ENCODE measurements around the gene JAKMIP1.

JAKMIP1 gene

GRCh38 chr4:6165766-6166165 is 34.6 kb downstream of the JAKMIP1 start:
- Histone ChIP-seq H3K4me3 (ENCODE audit: insufficient read depth, low read depth, low read length, poor library complexity, severe bottlenecking) (no peak overlapping the region), H3K27me3 (replicated peaks; ENCODE audit: control insufficient read depth, insufficient read depth, low read length, poor library complexity, severe bottlenecking) (no peaks in the 10 kb centered on the region), H3K36me3 (ENCODE audit: control insufficient read depth, insufficient read depth, low read length) (no peaks in the 10 kb centered on the region), H3K9me3 (ENCODE audit: control insufficient read depth, low read length) (no peaks in the 10 kb centered on the region), H3K4me1 (ENCODE audit: control insufficient read depth, insufficient read depth, low read length, poor library complexity, severe bottlenecking) (no peaks in the 10 kb centered on the region), H3K27ac (ENCODE audit: insufficient read depth, low read length, poor library complexity, severe bottlenecking) (no peak overlapping the region)
- no peak for DNase-seq

- no peak overlapping the region for H3K4me3 ChIP-seq (ENCODE audit: insufficient read depth, low read depth, low read length, poor library complexity, severe bottlenecking)
- DNase-seq, result no peak
- H3K27ac ChIP-seq (ENCODE audit: insufficient read depth, low read length, poor library complexity, severe bottlenecking), result no peak overlapping the region
- H3K9me3 ChIP-seq (ENCODE audit: control insufficient read depth, low read length), result no peaks in the 10 kb centered on the region
- no peaks in the 10 kb centered on the region for H3K27me3 ChIP-seq (replicated peaks; ENCODE audit: control insufficient read depth, insufficient read depth, low read length, poor library complexity, severe bottlenecking)
- no peaks in the 10 kb centered on the region for H3K4me1 ChIP-seq (ENCODE audit: control insufficient read depth, insufficient read depth, low read length, poor library complexity, severe bottlenecking)
- no peaks in the 10 kb centered on the region for H3K36me3 ChIP-seq (ENCODE audit: control insufficient read depth, insufficient read depth, low read length)
Observed at GRCh38 chr4:6162885-6163284, 37.5 kb downstream of the JAKMIP1 start.

DNA sequence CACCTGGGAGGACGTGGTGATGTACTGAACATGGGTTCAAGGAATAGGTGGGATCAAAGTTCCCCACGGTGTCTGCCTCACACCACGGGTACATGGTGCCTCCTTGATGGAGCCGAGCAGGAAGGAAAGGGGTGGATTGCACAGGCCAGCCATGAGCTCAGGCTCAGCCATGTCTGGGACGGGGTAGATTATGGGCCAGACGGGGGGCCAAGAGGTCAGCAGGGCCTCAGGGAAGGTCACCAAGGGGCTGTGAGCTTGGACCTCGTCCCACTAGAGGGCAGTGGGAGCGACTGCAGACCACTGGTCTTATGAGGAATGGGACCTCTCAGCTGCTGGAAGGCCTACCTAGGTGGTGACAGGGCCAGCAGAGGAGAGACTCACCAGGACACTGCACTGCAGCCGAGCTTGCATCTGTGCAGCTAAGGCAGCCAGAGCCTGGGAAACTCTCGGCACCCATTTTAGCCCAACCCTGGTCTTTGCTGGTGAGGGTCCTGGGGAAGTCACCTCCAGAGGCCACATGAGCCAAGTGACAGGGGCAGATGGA is 38.4 kb downstream of the JAKMIP1 start:
- H3K4me1 ChIP-seq (ENCODE audit: control insufficient read depth, insufficient read depth, low read length, poor library complexity, severe bottlenecking), result no peaks in the 10 kb centered on the region
- H3K4me3 ChIP-seq (ENCODE audit: insufficient read depth, low read depth, low read length, poor library complexity, severe bottlenecking), result no peak overlapping the region
- no peak overlapping the region for H3K27ac ChIP-seq (ENCODE audit: insufficient read depth, low read length, poor library complexity, severe bottlenecking)
- no peak for DNase-seq
- H3K9me3 ChIP-seq (ENCODE audit: control insufficient read depth, low read length), result no peaks in the 10 kb centered on the region
- no peaks in the 10 kb centered on the region for H3K36me3 ChIP-seq (ENCODE audit: control insufficient read depth, insufficient read depth, low read length)
- no peaks in the 10 kb centered on the region for H3K27me3 ChIP-seq (replicated peaks; ENCODE audit: control insufficient read depth, insufficient read depth, low read length, poor library complexity, severe bottlenecking)

DNA sequence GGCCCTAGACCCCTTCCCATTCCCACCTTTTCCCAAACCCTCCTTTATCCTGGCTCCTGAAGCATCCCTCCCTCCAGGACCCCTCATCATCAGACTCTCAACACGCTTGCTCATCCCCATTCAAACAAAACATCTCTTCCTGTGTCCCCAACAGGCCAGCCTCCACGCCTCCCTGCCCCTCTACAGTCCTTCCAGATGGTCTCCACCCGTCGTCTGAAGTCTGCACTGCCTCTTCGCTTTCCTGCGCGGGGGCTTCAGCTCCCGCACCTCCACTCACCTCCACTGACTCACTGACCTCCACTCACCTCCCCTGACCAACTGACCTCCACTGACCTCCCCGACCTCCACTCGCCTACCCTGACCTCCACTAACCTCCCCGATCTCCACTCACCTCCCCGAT is 39.8 kb downstream of the JAKMIP1 start:
- Histone ChIP-seq H3K4me1 (ENCODE audit: control insufficient read depth, insufficient read depth, low read length, poor library complexity, severe bottlenecking) (no peaks in the 10 kb centered on the region), H3K27me3 (replicated peaks; ENCODE audit: control insufficient read depth, insufficient read depth, low read length, poor library complexity, severe bottlenecking) (no peaks in the 10 kb centered on the region)

DNA sequence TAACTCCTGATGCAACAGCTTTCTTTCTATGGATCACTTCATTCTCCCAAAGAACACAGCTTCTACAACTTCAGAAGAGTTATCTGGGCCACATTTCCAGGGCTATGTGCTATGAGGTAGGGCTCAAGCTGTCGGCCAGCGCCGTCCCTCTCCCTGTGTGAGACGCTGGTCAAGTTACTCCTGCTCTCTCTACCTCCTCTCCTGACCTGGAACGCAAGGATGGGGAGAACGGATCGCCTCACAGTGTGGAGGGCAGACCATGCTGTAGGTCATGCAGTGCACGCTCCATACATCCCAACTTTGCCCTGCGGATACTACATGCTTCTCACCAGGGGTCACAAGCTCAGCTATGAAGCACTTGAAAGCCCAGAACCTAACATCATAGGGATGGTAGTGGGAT is 42.4 kb downstream of the JAKMIP1 start:
- Histone ChIP-seq H3K4me1 (ENCODE audit: control insufficient read depth, insufficient read depth, low read length, poor library complexity, severe bottlenecking) (peaks cover 6% of the 10 kb centered on the region), H3K9me3 (ENCODE audit: control insufficient read depth, low read length) (no peaks in the 10 kb centered on the region), H3K4me3 (ENCODE audit: insufficient read depth, low read depth, low read length, poor library complexity, severe bottlenecking) (no peak overlapping the region), H3K27me3 (replicated peaks; ENCODE audit: control insufficient read depth, insufficient read depth, low read length, poor library complexity, severe bottlenecking) (no peaks in the 10 kb centered on the region), H3K36me3 (ENCODE audit: control insufficient read depth, insufficient read depth, low read length) (no peaks in the 10 kb centered on the region), H3K27ac (ENCODE audit: insufficient read depth, low read length, poor library complexity, severe bottlenecking) (no peak overlapping the region)
- no peak for DNase-seq

More for the DNA sequence above, 39.8 kb downstream of the JAKMIP1 start:
- no peak overlapping the region for H3K27ac ChIP-seq (ENCODE audit: insufficient read depth, low read length, poor library complexity, severe bottlenecking)
- H3K4me3 ChIP-seq (ENCODE audit: insufficient read depth, low read depth, low read length, poor library complexity, severe bottlenecking), result no peak overlapping the region
- no peaks in the 10 kb centered on the region for H3K9me3 ChIP-seq (ENCODE audit: control insufficient read depth, low read length)
- DNase-seq, result no peak
- no peaks in the 10 kb centered on the region for H3K36me3 ChIP-seq (ENCODE audit: control insufficient read depth, insufficient read depth, low read length)

DNA sequence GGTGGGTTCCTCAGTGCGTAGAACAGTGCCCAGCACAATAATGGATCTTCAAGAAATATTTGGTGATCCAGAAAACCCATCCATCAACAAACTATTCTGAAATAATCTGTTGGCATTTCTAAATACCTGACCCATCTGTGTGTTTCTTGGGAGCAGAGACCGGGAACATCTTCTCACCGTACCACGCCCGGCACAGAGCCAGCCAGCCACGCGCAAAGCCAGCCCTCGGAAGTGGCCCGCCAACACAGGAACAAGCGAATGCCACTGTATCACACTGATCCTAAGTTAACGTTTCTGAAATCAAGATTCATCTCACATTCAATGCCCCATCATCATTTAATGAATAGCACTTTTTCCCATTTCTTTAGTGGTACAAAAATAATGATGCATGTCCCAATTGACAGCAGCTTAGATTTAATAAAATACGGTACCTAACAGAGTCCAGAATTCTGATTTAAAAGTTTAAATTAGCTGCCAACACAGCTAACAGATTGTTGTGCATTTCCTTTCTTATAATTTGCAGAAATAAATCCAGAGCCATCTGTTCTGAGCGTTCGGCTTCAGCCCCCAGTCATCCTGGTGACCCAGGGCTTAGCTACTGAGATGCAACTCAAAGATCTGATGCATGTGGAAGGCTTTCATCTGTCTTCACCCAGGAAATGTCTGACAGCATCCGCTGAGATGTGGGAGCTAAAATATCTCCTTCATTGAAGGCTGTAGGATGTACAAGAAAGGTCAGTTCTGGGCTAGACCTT is 44.2 kb downstream of the JAKMIP1 start:
- Histone ChIP-seq H3K27me3 (replicated peaks; ENCODE audit: control insufficient read depth, insufficient read depth, low read length, poor library complexity, severe bottlenecking) (no peaks in the 10 kb centered on the region), H3K9me3 (ENCODE audit: control insufficient read depth, low read length) (no peaks in the 10 kb centered on the region), H3K27ac (ENCODE audit: insufficient read depth, low read length, poor library complexity, severe bottlenecking) (no peak overlapping the region), H3K4me3 (ENCODE audit: insufficient read depth, low read depth, low read length, poor library complexity, severe bottlenecking) (no peak overlapping the region), H3K4me1 (ENCODE audit: control insufficient read depth, insufficient read depth, low read length, poor library complexity, severe bottlenecking) (peaks cover 14% of the 10 kb centered on the region), H3K36me3 (ENCODE audit: control insufficient read depth, insufficient read depth, low read length) (no peaks in the 10 kb centered on the region)
- no peak for DNase-seq

DNA sequence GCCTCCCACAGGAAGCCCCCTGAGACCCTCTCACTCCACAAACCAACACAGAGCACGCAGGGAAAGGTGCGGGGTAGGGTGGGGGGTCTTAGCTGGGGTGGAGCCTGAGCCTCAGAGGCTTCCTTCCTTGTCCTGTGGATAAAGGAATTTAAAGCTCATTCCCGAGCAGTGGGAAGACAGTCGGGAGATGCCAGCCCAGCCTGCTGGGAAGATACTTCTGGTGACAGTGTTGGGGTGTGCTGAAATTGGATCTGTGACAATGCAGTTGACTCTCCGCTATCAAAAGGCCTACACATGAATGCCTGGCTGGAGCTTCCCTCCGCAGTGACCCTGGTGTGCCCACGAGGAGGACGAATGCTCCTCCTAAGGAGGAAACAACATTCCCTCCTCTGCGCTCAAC is 45.5 kb downstream of the JAKMIP1 start:
- H3K27ac ChIP-seq (ENCODE audit: insufficient read depth, low read length, poor library complexity, severe bottlenecking), result no peak overlapping the region
- H3K9me3 ChIP-seq (ENCODE audit: control insufficient read depth, low read length), result no peaks in the 10 kb centered on the region
- H3K4me3 ChIP-seq (ENCODE audit: insufficient read depth, low read depth, low read length, poor library complexity, severe bottlenecking), result no peak overlapping the region
- no peaks in the 10 kb centered on the region for H3K36me3 ChIP-seq (ENCODE audit: control insufficient read depth, insufficient read depth, low read length)
- peaks cover 14% of the 10 kb centered on the region for H3K4me1 ChIP-seq (ENCODE audit: control insufficient read depth, insufficient read depth, low read length, poor library complexity, severe bottlenecking)
- H3K27me3 ChIP-seq (replicated peaks; ENCODE audit: control insufficient read depth, insufficient read depth, low read length, poor library complexity, severe bottlenecking), result no peaks in the 10 kb centered on the region
- no peak for DNase-seq

- Histone ChIP-seq H3K4me1 (ENCODE audit: control insufficient read depth, insufficient read depth, low read length, poor library complexity, severe bottlenecking) (peaks cover 14% of the 10 kb centered on the region), H3K27ac (ENCODE audit: insufficient read depth, low read length, poor library complexity, severe bottlenecking) (no peak overlapping the region), H3K4me3 (ENCODE audit: insufficient read depth, low read depth, low read length, poor library complexity, severe bottlenecking) (no peak overlapping the region), H3K9me3 (ENCODE audit: control insufficient read depth, low read length) (no peaks in the 10 kb centered on the region), H3K27me3 (replicated peaks; ENCODE audit: control insufficient read depth, insufficient read depth, low read length, poor library complexity, severe bottlenecking) (no peaks in the 10 kb centered on the region), H3K36me3 (ENCODE audit: control insufficient read depth, insufficient read depth, low read length) (no peaks in the 10 kb centered on the region)
- DNase-seq, result no peak
Observed at GRCh38 chr4:6153874-6154273, 46.5 kb downstream of the JAKMIP1 start.

DNA sequence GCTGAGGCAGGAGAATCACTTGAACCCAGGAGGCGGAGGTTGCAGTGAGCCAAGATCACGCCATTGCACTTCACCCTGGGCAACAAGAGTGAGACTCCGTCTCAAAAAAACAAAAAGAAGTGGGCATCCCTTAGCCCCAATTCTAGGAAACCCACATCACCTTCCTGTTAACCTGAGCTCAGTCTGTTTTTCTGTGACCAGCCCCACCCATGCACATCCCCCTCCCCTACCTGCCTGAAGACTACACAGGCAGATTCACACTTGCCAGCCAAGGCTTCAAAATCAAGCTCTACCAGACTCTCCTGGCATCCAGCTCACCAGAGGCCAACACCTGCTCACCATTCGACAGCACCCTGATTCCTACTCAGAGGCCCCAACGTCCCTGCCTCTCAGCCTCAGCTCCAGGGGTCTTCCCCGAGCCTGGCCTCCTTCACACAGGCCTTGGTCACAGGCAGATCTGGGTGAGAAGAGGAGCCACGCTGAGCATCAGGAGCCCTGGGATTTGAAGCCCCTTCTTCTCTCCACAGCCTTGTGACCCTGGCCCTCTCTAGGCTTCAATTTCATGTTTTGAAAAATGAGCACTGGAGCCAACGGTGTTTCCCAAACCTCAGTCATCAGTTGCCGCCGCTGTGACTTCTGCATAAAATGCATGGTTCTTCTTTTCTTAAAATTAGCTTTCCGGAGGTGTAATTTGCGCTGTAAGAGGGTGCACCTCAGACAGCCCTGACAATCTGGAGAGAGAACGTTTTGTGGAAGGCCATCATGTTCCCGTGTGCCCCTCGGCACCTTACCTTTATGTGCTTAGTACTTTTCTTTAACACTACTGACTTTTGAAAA is 47.3 kb downstream of the JAKMIP1 start:
- H3K4me3 ChIP-seq (ENCODE audit: insufficient read depth, low read depth, low read length, poor library complexity, severe bottlenecking), result no peak overlapping the region
- H3K36me3 ChIP-seq (ENCODE audit: control insufficient read depth, insufficient read depth, low read length), result no peaks in the 10 kb centered on the region
- H3K27ac ChIP-seq (ENCODE audit: insufficient read depth, low read length, poor library complexity, severe bottlenecking), result no peak overlapping the region
- peaks cover 14% of the 10 kb centered on the region for H3K4me1 ChIP-seq (ENCODE audit: control insufficient read depth, insufficient read depth, low read length, poor library complexity, severe bottlenecking)
- H3K27me3 ChIP-seq (replicated peaks; ENCODE audit: control insufficient read depth, insufficient read depth, low read length, poor library complexity, severe bottlenecking), result no peaks in the 10 kb centered on the region
- DNase-seq, result no peak
- no peaks in the 10 kb centered on the region for H3K9me3 ChIP-seq (ENCODE audit: control insufficient read depth, low read length)

Data from effector memory CD4-positive, alpha-beta T cell (primary cell).